Stimulated activated CD4-positive, alpha-beta T cell treated with anti-CD3 and anti-CD28 coated beads, Interleukin-15, amount 100 ng/mL, for 48 hours (primary cell): ENCODE data around the gene GLYATL2.

Source experiments
- DNase-seq, 2 donors: peaks; one replicate each; pipeline ENCODE4 v3.0.0-alpha.2; 2020; ENCODE audit warnings: low read depth in 2 of 2

GLYATL2 gene, protein sequence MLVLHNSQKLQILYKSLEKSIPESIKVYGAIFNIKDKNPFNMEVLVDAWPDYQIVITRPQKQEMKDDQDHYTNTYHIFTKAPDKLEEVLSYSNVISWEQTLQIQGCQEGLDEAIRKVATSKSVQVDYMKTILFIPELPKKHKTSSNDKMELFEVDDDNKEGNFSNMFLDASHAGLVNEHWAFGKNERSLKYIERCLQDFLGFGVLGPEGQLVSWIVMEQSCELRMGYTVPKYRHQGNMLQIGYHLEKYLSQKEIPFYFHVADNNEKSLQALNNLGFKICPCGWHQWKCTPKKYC

GRCh38 chr11:58844361-58845005 lies at the start of gene GLYATL2:
TSS of gene GLYATL2 (minus strand) at chr11:58844704. CDS start at chr11:58839612, 5,092 bp downstream.
- no peak for DNase-seq

- no peak for DNase-seq
Observed at GRCh38 chr11:58893899-58894298, 49.4 kb upstream of the GLYATL2 start.

GRCh38 chr11:58888579-58888978 lies 44.1 kb upstream of the GLYATL2 start:
- no peak for DNase-seq

GRCh38 chr11:58887452-58887851 lies 42.9 kb upstream of the GLYATL2 start:
- DNase-seq = no peak

DNA sequence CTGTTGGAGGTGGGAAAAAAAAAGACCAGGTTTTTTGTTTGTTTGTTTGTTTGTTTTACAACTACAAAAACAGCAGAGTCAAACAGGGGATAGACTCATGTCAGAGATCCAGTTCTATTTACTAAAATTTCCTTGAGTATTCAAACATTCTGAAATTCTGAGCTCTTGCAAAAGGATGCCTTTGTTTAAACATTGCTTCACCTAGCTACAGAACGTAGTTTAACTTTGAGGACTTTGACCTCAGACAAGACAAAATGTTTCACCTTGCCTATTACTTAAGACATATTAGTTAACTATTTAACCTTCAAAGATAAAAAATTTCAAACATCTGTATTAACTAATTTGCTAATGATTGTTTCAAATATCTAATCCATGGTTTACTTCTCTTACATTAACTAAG lies 36.1 kb upstream of the GLYATL2 start:
- no peak for DNase-seq

GRCh38 chr11:58880166-58880565 lies 35.7 kb upstream of the GLYATL2 start:
- DNase-seq = no peak

DNA sequence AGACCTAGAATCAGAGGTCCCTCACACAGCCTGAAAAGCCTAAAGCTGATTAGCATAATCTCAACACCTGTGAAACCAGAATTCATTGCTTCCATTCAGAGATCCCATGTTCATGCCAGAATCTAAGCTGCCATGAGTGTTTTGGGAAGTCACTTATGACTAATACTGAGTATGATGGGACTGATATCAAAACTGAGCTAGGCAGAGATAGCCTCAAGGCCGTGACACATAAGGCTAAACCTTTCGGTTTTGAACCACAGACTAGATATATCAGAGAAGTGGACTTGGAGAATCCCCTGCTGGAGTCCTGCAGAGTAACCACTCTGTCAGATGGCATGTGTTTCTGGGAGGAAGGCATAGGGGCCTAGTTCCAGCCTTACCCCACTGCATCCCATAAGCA lies 23.1 kb upstream of the GLYATL2 start:
- DNase-seq = no peak

- no peak for DNase-seq
Observed at GRCh38 chr11:58866788-58867187, 22.3 kb upstream of the GLYATL2 start.

DNA sequence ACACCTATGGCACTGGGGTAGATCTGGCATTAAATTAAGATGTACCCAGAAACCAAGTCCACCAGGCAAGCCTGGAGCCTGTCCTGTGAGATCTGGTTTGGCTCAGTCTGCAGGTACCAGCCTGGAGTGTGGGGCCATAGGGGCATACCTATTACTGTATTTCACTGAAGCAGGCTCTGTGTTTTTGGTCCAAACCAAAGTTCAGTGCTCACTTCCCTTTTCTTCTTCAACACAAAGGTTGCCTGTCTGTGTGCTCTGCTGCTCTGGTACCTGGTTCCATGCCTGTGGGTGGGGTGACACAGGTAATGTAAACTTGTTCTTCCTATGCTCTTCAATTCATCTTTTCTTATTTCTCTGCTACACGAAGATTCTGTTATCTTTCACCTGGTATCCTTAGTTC lies 19.8 kb upstream of the GLYATL2 start:
- DNase-seq = no peak

DNA sequence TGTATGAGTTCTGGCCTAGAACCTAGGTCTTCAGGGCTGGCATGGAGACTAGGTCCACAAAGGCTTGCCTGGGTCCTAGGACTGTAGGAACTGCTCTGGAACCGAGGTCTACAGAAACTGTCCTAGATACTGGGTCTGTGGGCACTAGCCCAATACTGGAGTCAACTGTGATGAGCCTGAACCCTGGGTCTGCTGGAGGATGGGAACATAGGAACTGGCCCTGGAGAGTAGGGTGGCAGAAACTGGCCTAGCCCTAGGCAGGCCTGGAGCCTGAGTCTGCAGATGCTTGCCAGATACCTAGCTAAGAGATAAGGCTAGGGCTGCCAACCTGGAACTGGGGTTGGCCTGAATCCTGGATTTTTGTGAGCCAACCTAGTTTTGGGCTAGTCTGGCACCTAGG lies 19.2 kb upstream of the GLYATL2 start:
- no peak for DNase-seq

- DNase-seq = no peak
Observed at GRCh38 chr11:58861533-58861932, 17.0 kb upstream of the GLYATL2 start.

- DNase-seq = no peak
Observed at GRCh38 chr11:58856806-58857205, 12.3 kb upstream of the GLYATL2 start.

GRCh38 chr11:58845386-58845785 lies 882 bp upstream of the GLYATL2 start:
- DNase-seq = no peak

GRCh38 chr11:58837707-58838388 lies 6.7 kb downstream of the GLYATL2 start:
- DNase-seq = no peak

- no peak for DNase-seq
Observed at GRCh38 chr11:58832056-58832645, 12.4 kb downstream of the GLYATL2 start.

GRCh38 chr11:58830673-58831301 lies 13.7 kb downstream of the GLYATL2 start:
- DNase-seq = no peak

DNA sequence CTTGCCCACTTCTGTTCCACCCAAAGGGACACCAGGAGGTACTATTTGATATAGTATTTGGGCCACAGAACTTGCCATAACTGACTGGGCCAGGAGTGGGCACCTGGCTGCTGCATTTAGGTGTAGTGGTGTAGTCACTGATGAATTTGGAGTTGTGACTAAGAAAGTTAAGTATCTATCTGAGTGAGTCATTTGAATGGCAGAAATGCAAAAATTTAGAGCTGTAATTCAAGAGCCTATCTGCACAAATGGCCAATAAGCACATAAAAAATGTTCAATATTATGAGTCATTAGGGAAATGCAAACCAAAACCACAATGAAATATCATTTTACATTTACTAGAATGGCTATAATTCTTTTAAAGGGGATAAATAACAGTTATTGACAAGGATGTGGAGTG lies 14.7 kb downstream of the GLYATL2 start:
- no peak for DNase-seq

DNA sequence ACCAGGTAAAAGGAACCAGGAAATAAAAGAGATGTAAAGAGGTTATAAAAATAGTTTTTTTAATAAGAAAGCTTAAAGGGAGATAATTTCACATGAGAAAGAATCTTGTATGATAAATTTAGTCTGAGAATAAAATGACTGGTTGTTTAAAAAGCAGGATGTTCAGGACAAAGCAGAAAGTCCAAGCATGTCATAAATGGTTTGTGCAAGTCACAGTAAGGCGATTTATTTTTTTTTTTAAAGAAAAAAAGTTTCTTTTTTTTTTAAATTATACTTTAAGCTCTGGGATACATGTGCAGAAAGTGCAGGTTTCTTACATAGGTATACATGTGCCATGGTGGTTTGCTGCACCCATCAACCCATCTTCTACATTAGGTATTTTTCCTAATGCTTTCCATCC lies 30.8 kb downstream of the GLYATL2 start:
- no peak for DNase-seq

DNA sequence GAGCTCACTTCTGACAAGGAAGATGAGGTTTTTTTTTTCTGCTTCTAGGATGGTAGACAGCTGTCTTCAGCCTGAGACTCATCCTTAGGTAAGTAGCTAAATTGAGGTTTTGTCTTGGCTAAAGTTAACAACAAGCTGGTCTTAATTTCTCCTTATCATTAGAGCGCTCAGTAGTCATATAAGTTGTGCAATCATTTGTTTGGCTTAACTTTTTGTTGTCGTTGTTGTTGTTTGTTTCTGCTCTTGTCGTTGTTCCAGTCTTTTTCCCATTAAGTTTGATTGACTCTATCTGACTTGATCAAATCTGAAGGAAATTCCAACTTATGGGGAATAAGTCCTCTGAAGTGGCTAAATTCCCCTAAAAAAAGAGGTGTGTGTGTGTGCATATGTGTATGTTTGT lies 33.0 kb downstream of the GLYATL2 start:
- no peak for DNase-seq

- no peak for DNase-seq
Observed at GRCh38 chr11:58807343-58807742, 37.2 kb downstream of the GLYATL2 start.

DNA sequence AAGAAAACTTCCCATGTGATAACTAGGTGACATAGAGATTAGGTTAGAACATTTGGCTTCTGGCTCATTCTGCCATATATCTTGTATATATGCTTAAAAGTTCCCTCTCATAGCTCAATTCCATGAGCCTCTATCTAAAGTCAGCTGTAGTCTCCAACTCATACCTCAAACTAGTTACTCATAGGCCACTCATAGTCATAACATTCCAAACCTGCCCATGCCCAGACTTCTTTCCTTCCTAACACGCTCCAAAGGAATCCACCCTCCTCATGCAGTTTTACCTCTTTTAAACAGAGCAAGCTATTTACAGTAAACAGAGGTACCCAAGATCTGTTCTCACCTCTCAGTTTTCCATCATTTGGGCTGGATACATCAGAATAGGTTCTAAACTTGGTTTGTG lies 39.4 kb downstream of the GLYATL2 start:
- no peak for DNase-seq

DNA sequence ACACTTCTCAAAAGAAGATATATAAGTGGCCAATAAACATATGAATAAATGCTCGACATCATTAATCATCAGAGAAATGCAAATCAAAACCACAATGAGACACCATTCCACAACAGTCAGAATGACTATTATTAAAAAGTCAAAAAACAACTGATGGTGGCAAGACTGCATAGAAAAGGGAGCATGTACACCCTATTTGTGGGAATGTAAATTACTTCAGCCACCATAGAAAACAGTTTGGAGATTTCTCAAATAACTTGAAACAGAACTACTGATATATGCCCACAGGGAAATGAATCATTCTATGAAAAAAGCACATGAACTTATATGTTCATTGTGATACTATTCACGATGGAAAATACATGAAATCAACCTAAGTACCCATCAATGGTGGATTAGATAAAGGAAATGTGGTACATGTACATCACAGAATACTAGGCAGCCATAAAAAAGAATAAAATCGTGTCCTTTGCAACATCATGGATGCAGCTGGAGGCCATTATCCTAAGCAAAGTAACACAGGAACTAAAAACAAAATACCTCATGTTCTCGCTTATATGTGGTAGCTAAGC lies 42.4 kb downstream of the GLYATL2 start:
- no peak for DNase-seq
